HG02678 (cell line): ENCODE results near the gene LHX4.

ENCODE experiments used
- ATAC-seq: cut with Tn5 transposase; IDR thresholded peaks from one replicate; pipeline ENCODE4 v1.9.1; 2021; ENCODE audit warnings: mild to moderate bottlenecking, moderate library complexity; ENCODE audit not compliant: unreplicated experiment

LHX4 gene

DNA sequence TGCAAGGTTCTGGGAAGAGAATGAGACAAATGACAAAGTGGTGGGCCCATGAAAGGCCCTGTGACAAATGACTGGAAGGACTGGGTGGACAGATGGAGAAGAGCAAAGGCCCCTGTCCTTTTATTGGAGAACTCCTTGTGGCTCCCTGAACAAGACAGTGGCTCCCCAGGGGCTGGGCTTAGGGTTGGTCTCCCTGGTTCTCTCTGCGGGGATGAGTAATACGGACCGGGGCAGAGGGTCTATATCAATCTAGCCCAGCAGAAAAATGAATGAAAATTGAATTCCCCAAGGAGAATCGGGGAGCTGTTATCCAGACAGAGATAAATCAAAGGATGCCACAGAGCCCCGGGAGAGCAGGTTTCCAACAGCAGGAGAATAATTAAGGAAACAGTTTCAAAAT, 5.2 kb upstream of the LHX4 start:
- no peak for ATAC-seq

DNA sequence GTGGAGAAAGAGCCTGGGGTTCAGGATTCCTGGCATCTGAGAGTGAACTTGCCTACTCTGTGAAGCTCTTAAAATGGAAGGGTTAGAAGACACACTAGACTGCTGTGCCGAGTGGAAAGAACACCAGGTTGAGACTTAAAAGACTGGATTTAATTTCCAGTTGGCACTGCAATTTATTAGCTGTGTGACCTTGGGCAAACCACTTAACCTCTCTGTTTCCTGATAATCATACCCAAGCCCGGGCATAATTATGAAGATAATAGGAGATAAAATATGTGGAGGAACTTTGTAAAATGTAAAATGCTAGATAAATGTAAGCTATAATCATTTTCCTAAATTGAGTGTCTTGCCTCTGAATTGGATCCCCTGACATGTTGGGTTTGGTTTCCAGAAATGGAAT, 4.7 kb upstream of the LHX4 start:
- no peak for ATAC-seq

DNA sequence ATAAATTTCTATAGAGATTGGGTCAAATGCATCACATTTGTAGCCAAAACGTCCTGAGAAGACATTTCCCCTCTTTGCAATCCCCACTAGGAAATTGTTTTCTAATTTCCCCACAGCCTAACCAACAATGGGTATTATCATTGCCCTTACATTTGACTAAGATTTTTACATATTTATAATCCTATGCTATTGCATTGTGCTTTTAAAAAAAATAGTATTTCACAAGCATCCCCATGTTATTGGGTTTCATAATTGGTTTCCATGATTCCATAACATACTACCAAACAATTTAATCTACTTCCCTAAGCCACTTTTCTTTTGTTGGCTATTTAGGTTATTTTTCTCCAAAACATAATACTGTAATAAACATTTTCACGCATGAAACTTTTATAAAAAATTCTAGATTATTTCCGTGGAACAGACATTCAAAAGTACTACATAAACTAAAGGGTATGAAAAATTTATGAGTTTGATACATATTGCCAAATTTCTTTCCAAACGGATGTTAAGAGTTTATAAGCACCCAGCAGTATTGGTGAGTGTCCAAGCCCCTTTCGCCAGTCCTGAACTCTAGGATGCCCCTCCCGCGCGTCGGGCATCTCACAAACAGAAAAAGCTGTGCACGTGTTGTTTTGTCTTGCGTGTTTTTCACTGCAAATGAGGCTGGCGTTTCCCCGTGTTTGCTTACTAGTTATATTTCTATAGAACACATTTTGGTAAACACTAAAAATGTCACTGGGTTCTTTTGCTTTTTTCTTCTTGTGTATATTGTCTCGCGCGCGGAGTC, 2.0 kb upstream of the LHX4 start:
- ATAC-seq = no peak

DNA sequence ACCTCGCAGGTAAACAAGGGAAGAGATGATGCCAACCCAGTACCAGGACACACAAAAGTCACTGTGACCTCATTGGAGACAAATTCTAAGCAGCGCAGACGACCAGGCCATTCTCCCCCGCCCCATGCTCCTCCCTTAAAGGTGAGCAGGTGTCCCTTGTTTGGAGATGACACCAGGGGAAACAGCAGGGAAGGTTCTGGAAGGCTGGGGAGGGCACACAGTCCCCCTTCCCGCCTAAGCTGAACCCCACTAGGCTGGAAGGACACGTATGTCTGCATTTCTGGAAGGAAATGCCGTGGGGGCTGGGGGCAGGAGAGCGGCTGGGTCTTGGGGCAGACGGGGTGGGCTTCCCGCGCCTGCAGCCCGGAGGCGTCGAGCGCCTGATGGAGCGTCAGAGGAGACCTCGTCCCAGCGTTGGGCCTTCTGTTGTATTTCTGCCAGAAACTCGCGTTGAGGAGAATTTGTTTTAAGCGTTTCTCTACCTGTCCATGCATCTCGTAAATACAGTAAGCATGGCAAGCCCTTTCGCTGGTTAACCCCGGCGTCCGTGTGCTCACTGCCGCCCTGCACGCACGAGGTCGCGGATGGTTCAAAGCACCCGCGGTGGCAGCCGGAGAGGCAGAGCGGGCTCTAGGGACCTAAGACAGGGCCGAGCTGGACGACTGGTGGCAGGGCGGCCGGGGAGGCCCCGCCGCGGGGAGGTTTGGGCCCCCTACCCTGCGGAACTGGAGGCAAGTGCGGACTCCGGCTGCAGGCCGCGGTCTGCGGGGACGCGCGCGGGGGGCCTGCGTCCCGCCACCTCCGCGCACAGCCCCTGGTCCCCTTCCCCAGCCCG, 1.2 kb upstream of the LHX4 start:
- ATAC-seq = peak; percentile 9

DNA sequence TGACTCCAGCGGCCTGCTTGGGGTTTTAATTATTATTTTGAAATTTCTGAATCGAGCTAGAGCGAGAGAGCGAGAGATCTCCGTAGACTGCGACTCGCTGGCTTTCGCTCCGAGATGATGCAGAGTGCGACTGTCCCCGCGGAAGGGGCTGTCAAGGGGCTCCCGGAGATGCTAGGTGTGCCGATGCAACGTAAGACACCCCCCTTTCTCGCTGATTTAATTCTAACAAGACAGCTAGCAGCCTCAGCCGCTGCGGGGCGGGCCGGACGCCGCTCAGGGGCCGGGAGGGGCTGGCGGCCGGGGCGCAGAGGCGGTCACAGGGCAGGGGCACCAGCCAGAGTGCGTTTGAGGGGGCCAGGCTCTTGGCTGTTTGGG, 339 bp downstream of the LHX4 start:
- no peak for ATAC-seq

DNA sequence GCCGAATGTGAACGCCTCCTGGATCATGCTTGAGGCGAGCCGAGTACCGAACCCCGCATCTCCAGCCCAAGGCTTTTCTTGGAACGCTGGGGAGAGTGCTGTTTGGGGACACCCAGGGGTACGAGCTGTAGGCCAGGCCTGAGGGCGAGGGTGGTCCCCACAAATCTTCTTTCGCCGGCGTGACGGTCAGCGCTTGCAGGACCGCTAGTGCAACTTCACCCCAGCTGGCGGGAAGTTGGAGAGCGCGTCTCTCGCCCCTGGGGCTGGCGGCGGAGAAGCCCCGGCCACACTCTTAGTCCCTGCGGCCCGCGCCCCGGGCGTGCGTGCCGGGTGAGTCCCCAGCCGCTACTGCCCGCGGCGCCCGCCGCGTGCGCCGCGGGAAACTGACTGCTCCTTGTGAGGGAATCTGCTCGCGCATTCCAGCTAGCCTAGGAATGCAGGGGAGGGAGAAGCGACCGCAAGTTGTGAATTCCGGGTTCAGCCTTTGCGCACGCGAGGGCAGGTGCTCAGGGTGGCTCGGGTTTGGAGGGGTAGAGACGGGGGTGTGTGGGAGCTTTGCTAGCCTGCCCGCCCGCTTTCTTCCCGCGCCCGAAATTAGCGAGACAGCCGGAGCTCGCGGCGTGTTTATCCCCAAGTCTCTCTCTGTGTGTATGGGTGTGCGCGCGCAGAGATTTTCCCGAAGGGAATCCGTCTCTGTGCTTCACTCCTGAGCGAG, 884 bp downstream of the LHX4 start:
- no peak for ATAC-seq

DNA sequence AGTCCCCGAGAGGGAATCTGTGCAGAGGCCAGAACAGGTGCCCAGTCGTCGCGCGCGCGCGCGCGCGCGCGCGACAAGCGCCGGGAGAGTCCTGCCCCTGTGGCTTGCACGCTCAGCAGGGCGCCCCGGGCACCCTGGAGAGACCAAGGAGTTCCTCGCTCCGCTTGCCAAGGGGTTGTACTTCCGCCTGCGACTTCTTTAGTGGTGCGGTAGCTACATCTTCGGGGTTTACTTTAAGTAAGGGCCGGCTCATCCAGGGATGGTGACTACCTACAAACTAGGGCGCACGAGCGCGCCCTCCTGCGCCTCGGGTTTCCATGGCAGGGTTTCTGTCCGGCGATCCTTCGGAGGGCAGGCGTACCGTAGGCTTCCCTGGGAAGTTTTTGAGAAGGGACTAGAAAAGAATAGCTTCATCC, 1.4 kb downstream of the LHX4 start:
- no peak for ATAC-seq

DNA sequence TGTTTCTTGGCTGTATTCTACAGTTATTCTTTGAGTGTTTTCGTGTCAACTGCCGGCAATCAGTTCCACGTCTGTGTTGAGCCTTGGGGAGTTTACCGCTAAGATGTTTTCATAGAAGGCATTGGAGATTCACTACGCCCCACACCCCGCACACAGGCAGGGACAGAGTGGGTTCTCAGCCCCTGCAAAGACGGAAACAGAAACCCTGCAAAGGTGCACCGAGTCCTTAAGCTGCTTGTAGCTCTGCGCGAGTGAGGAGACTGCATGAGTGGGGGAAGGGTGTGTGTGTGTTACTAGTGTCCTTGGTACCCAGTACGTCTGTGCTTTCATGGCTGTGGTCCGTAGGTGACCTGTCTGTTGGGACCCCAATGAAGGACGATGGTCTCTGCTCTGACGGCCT, 1.9 kb downstream of the LHX4 start:
- no peak for ATAC-seq

DNA sequence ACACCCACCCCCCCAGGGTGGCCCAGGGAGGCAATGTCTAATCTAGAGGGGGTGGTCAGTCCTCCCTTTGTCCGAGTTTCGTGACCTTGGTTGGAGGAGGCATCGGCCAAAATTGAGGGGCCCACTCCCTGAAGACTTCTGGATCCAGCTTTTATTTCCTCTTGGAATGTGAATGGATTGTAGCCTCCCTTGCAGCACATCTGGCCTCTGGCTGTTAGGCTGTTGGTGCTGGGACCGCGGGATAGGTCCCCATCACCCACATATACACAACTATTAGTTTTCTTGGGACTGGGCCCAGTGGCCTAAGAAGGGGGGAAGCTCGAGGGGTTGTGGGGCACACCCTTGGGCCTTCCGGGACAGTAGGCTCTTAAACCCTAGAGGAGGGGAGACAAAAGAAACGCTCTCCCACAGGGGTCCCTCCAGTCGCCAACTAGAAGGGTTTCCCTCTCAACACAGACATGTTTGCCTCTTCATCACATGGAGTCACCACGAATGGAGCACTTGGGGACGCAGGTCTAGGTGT, 2.5 kb downstream of the LHX4 start:
- no peak for ATAC-seq

DNA sequence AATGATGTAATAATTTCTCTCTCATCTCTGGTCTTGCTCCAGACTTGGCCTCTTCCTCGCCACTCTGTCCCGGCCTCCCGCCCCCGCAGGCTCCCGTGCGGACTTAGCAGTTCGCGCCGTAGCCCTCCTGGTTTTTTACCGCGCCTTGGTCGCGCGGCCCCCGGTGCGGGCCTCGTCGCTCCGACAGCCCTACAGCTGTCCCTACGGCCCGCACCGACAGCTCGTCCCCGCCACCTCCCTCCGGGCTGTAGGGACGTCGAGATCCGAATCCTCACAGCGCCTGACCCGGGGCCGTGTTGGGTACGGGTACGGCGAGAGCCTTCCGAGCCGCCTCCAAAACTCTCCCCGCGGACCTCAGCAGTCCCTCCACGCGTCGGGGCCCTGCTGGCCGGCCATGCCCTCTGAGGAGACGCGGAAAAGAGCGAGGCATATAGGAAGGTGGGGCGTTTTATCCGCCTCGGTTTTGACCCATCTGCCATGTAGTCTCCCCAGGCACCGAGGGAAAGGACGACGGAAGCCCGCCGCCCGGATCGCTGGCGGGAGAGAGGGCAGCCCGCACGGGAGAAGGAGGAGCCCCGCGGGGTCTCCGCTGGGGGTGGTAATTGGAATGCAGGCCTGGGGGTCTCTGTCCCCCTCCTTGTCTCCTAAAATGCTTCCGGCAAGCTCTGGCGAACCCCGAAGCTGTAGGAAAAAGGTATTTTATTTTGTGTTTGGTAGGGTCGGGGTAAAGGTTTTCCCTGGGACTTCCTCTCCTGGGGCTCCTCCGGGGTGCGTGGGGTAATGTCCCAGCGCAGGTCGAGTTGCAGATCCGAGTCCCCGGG, 3.3 kb downstream of the LHX4 start:
- no peak for ATAC-seq

DNA sequence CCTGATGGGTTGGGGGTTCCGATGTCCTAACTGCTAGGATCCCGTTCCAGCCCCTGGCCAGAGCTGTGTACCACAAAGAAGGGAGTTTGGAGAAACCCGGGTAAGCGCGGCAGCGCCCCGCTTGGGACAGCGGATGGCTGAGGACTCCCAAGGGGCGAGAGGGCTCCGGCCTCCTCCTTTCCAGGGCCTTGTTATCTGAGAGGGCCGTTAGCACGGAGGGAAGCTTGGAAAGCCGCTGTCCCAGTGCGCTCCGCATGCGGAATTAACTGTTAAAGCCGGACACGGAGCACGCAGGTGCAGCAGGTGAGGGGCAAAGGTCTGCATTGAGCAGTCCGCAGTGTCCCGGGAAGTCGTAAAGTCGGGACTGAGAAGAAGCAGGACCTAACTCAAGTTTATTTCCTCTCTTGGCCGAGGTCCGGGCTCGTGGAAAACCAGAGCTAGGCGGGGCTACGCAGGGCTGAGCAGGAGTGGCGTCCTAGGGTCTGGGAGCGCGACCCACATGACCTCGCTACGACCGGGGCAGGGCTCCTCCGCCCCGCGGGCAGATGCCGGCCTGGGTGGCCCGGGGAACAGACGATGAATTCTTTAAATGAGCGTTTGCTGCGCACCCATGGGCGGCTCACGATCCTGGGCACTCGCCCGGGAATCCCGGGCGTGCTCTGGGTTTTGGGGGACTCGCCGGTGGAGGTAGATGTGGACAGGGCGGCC, 4.5 kb downstream of the LHX4 start:
- ATAC-seq = no peak

DNA sequence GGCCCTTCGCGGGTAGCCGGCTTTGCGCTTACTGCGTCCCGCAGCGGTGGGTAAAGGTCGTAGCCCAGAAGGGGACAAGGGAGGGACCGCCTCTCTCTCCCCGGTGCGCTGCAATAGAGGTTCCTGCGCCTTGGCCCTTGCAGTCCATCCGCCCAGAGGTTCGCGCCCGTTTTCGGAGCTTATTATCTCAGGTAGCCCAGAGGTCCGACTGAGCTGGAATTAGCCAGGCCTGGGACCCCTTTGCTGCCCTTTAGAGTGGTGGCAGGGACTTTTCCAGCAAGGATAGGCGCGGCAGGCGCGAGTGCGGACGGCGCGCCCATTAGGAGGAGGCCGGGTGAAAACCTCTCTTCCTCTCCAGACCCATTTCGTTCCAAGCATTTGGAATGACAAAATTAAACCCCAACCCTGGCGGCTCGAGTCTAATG, 5.0 kb downstream of the LHX4 start:
- ATAC-seq = no peak

DNA sequence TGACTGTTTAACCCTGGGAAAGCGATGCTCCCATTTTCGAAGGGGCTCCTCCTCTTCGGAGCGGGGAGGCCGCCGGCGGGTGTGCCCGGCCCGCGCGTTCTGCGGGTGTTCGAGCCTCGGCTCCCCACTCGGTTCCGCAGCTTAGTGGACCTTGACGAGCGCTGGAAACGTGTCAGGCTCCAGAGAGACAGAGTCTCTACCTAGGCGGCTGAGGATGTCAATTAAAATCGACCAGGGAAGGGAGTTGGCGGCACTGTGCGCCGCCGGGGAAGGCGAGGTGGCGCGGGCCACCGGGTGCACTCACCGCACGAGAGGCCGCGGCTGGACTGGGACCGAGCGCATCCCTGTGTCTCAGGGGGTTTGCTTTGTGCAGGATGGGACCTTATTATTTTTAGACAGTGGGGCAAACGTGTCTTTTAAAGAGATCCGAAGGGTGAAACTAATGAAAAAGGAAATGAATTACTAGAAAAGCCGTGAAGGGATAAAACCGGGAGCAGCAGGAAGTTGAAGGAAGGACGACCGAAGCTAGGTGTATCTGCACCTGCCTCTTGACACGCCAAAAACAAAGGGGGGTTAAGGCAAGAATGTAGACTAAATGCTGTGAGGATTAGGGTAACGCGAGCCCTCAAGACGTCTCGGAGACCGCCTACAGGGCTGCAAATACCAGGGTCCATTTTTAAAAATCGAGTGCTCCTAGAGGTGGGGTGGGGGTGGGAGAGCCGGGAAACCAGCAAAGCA, 5.6 kb downstream of the LHX4 start:
- ATAC-seq = no peak

DNA sequence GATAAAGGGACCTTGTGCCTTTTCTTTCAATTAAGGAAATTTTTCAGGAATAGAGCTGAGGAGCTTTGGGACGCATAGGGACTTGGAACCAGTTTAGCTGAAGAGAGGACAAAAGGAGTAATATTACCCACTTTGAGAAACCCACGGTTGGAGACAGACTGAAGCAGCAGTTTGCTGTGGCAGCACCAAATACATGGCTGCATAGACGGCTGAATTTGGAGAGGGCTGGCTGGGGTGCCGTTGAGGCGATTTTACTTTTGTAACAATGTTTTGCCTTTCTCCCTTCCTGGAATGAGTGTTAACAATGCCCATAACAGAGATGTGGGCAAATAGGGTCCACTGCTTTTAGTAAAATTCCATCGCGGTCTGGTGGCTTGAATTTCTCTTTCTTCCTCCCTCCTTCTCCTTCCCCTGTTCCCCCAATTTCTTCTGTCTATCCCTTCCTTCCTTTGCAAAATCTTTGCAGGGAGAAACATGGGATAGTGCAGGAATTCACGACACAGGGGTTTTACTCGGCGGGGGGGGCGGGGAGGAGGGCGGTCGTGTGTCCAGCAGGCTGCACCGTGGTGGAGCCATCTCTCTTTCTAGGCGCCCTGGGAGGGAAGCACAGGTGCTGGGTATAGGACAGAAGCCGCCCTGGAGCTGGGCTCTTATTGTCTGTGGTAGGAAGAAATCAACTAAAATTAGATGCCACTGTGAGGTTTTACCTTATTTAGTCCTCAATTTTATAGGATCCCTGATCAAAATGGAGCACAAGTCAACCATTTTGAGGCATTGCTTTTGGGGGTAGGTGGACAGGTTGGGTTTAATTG, 6.8 kb downstream of the LHX4 start:
- ATAC-seq = no peak

DNA sequence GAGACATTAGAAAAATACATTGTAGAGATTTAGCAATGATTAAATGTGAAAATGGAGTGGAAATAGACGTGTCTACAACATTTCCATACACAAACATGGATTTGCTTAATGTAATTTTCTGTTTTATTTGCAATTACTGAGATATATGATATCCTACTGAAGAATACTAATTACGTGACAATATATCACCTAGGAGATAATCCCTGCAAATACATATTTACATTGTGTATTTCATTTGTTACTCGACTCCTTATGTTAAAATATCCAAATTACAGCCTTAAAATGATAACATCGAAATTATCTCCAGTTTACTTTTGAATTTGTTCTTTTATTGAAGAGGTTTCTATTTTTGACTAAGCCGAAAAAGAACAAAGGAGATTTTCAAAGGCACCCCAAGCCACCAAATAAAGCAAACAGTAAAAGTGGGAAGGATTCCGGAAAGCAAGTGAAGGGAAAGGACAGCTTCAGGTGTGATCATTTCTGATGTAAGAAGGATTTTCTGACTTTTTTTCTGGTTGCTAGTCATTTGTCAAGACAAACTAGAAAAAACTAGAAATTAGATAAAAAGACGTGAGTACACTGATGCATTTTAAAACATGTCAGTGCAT, 7.9 kb downstream of the LHX4 start:
- ATAC-seq = no peak

DNA sequence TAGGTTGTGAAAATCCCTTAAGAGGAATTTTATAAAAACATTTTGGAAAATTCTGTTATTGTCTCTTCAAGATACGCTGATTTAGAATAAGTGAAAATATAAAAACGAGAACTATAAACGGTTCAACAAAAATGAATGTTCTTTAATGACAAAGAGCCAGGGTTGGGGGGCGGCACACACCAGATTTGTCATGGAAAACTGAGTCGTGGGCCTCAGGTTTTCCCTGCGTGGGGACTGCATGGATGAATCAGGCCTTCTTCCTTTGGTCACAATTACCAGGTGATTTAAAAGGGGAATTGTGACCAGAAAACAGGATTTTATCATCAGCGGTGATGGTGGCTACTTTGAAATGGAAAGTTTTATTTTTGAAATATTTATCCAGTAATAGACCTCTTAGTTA, 8.6 kb downstream of the LHX4 start:
- ATAC-seq = no peak

DNA sequence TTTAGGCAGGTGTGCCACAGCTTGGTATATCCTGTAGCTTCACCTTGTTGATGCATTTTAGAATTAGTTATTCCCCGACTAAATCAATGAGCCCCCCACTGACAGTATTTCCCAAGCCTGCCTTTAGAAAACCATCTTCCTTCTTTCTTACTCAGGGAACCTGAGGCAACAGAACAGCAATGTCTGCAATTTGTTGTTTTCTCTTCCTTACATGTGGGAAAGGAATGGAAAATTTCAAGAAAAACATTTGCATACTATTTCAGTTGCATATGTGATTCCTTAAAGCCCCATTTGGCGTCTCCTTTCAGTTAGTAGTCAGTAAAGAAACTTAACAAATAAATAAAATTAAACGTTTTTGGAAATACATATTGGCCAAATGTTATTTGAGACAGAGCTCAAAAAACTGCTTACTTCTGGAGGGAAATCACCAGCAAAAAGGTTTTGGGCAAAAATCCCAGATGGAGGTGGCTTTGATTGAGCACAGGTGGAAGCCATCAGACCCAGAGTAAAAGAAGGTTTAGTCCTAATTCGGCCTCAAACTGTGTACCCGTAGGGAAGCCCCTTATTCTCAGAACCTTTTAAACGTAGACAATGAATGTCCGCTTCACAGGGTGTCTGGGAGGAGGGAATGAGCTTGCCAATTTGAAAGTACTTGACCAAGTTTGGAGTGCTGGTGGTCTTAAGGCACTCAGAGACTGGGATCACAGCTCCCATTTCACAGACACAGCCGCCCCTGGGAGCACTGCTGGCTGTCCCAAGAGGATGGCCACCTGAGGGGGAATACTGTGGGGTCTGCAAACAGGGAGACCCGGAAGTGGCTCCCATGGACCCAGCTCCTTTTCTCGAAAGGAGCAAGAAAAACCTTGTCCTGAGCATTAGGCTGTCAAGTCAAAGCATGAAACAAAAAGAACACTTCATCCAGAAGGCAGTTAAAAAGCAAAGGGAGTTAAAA, 9.4 kb downstream of the LHX4 start:
- ATAC-seq = no peak
